ENCODE data around the gene SLC34A1. TPM values are rescaled to one million over a fixed set of nuclear protein-coding genes. Genes with fewer than 3 reads are reported as not detected.

The SLC34A1 gene
- total RNA-seq, 4 donors from 2014 or later = not detected

DNA sequence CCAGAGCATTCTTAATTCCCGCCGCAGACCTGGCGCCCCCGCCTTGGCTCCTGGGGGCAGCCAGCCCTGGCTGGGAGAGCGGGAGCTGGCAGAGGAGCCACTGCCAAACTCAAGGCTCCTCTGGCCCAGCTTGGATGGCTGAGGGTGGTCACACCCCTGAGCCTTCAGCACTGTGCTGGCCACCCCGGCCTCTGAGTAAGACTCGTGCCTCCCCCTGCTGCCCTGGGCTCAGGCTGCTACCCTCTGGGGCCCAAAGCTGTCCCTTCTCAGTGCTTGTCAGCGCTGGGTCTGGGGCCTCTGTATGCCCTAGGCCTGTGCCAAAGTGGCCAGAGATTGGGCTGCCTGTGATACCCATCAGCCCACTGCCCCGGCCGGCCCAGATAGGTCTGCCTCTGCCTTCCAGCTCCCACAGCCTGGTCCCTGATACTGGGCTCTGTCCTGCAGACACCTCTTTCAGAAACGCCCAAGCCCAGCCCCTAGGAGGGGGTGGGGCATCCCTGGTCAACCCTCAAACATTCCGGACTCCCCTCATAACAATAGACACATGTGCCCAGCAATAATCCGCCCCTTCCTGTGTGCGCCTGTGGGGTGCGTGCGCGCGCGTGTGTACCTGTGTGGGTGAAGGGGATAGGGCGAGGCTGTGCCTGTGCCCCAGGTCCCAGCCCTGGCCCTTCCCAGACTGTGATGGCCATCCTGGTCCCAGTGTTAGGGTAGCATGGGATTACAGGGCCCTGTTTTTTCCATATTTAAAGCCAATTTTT lies 58.0 kb downstream of the SLC34A1 start:
- no peak for TF ChIP-seq POLR2A (IDR thresholded peaks at IDR 0.05; ENCODE audit: low read depth)
- TF ChIP-seq EP300 (IDR thresholded peaks at IDR 0.05) = no peak
- no peak for TF ChIP-seq POLR2AphosphoS5 (IDR thresholded peaks at IDR 0.05)
- H3K36me3 ChIP-seq = peaks cover 8 to 46% (median 43%) of the 10 kb centered on the region in 4 donors
- intact Hi-C loops (cut with DNase I) = no loop called here
- H3K4me3 ChIP-seq = no peak overlapping the region
- no peak for DNase-seq (ENCODE audit: extremely low spot score)
- H3K27me3 ChIP-seq = peaks cover 0 to 11% (median 0%) of the 10 kb centered on the region in 4 donors
- WGBS = 90% methylated on average over 18 of the region's 20 CpGs
- H3K27ac ChIP-seq (replicated peaks in 1 of 4) = no peak overlapping the region
- H3K9me3 ChIP-seq = no peaks in the 10 kb centered on the region
- H3K4me1 ChIP-seq = peaks cover 9 to 21% (median 18%) of the 10 kb centered on the region in 4 donors

DNA sequence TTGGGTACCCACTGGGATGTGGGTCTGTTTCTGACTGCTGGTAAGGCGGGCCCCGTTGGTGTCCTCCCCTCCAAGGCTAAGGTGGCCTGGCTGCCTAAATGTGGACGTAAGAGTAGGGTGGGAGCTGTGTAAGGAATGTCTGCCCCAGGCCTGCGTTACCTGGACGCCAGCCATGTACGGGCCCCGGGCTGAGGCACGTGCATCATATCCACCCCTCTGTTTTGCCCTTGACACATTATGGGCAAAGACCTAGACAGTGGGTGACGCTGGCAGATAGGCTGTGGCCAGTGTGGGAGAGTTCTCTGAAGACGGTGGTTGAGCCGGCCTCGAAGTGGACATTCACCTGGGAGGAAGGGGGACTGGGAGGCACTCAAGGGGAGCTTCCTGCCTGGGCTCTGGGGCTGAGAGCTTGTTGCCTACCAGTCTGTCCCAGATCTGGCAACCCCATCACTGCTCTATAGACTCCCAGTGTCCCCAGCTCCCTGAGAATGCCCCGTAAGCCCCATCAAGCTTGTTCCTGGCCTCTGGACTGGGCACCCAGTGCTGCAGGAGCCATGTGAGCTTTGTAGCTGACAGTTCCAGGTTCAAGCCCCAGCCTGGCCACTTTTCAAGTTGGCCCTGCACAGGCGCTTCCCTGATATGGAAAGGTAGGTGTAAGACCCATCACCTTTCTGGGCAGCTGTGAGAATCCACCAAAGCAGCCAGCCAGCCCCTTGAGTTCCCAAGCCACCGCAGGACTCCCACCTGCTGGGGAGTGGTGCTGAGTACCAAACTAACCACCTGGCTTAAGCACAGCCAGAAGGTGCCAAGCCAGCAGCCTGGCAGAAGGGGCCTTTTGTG lies 59.1 kb downstream of the SLC34A1 start:
- WGBS = 86% methylated on average over 8 of the region's 15 CpGs
- no peak for DNase-seq (ENCODE audit: extremely low spot score)
- Histone ChIP-seq H3K27ac (replicated peaks in 1 of 4) (no peak overlapping the region), H3K4me1 (peaks cover 20 to 32% (median 29%) of the 10 kb centered on the region in 4 donors), H3K9me3 (no peaks in the 10 kb centered on the region), H3K27me3 (peaks cover 0 to 22% (median 4%) of the 10 kb centered on the region in 4 donors), H3K4me3 (no peak overlapping the region), H3K36me3 (peaks cover 8 to 35% (median 32%) of the 10 kb centered on the region in 4 donors)
- intact Hi-C loops (cut with DNase I) = no loop called here
- TF ChIP-seq POLR2A (IDR thresholded peaks at IDR 0.05; ENCODE audit: low read depth) (no peak), EP300 (IDR thresholded peaks at IDR 0.05) (no peak), POLR2AphosphoS5 (IDR thresholded peaks at IDR 0.05) (no peak)
- TF ChIP-seq, protein P1, sequence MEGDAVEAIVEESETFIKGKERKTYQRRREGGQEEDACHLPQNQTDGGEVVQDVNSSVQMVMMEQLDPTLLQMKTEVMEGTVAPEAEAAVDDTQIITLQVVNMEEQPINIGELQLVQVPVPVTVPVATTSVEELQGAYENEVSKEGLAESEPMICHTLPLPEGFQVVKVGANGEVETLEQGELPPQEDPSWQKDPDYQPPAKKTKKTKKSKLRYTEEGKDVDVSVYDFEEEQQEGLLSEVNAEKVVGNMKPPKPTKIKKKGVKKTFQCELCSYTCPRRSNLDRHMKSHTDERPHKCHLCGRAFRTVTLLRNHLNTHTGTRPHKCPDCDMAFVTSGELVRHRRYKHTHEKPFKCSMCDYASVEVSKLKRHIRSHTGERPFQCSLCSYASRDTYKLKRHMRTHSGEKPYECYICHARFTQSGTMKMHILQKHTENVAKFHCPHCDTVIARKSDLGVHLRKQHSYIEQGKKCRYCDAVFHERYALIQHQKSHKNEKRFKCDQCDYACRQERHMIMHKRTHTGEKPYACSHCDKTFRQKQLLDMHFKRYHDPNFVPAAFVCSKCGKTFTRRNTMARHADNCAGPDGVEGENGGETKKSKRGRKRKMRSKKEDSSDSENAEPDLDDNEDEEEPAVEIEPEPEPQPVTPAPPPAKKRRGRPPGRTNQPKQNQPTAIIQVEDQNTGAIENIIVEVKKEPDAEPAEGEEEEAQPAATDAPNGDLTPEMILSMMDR (IDR thresholded peaks at IDR 0.05) = no peak

DNA sequence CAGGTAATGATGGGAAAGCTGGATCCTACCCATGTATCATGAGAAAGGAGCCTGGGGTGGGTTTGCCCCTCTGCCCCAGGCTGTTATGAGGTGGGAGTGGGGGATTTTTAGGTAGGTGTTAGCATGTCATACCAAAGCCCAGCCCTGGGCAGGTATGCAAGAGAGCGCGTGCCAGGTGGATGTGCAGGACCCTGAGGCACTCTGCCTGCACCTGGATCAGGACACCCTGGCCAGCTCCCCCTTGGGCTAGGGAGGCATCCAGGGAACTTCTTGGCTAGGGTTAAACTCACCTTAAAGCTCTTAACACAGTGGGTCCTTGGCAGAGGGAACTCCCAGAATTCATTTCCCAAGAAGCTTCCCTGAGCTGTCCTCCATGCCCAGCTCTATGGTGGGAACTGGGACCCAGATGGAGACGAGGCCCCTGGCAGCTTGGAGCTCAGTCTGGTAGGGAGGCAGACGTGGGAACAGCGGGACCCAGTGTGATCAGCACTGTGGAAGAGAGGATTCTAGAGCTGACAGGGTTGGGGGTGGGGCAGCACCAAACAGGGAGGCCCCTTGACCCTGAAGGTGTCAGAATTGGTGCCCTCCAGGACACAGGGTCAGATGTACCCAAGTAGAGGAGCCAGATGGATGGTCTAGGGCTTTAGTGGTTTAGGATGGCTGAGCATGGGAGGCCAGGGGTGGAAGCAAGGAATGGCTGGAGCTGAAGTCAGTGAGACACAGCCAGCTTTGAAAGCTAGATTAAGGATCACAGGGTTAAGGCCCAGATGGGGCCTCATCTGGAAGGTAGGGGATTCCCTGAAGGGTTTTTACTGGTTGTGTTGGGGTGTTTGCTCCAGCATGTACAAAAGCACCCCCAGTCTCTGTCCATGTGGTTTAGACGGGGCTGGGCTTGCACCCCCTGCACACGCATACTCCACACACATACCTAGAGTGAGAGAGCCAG lies 60.1 kb downstream of the SLC34A1 start:
- Histone ChIP-seq H3K27ac (replicated peaks in 1 of 4) (no peak overlapping the region), H3K4me3 (no peak overlapping the region), H3K4me1 (peaks cover 22 to 32% (median 29%) of the 10 kb centered on the region in 4 donors), H3K27me3 (peaks cover 0 to 32% (median 4%) of the 10 kb centered on the region in 4 donors), H3K36me3 (peaks cover 8 to 29% (median 26%) of the 10 kb centered on the region in 4 donors), H3K9me3 (no peaks in the 10 kb centered on the region)
- TF ChIP-seq EP300 (IDR thresholded peaks at IDR 0.05) = no peak
- no peak for TF ChIP-seq POLR2AphosphoS5 (IDR thresholded peaks at IDR 0.05)
- TF ChIP-seq, protein P1 (IDR thresholded peaks at IDR 0.05) = no peak
- no peak for TF ChIP-seq POLR2A (IDR thresholded peaks at IDR 0.05; ENCODE audit: low read depth)
- 71% methylated on average over 1 of the region's 7 CpGs for WGBS
- intact Hi-C loops (cut with DNase I) = no loop called here
- DNase-seq (ENCODE audit: extremely low spot score) = no peak

DNA sequence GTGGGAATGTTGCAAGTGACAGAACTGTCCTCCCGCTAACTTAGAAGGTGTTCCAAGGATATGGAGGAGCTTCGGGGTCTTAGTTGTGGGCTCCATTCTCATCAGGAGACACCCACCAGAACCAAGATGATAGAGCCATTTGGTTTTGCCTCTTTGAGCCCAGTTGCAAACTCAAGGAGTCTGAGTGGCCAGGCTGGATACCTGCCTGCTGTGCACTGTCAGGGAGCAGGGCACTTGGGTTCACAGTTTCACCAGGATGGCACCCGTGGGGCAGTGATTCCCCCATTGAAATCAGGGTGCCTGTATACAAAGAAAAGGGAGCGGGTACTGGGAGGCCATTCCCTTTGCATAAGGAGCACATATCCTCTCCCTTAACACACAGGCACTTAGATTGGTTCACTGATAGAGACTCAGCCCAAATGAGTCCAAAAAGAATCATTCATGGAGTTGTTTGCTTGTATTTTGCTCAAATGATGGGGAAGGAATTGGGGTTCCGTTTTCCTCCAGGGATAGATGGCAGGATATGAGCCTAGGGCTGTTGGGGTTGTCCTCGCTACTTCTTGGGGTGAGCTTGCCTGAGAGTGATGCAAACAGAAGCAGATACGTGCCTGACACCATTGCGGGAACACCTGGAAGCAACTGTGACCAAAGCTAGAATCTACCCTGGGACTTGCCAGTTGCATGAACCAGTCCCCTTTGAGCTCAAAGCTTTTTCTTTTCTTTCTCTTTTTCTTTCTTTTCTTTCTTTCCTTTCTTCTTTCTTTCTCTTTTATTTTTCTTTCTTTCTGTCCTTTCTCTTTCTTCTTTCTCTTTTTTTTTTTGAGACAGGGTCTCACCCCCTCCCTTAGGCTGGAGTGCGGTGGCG lies 61.0 kb downstream of the SLC34A1 start:
- WGBS = 48% methylated on average over 7 of the region's 10 CpGs
- peaks cover 8 to 26% (median 20%) of the 10 kb centered on the region in 4 donors for H3K36me3 ChIP-seq
- no peak overlapping the region for H3K4me3 ChIP-seq
- H3K9me3 ChIP-seq = no peaks in the 10 kb centered on the region
- TF ChIP-seq EP300 (IDR thresholded peaks at IDR 0.05) (no peak), POLR2AphosphoS5 (IDR thresholded peaks at IDR 0.05) (no peak)
- DNase-seq (ENCODE audit: extremely low spot score) = no peak
- peaks cover 22 to 32% (median 29%) of the 10 kb centered on the region in 4 donors for H3K4me1 ChIP-seq
- intact Hi-C loops (cut with DNase I) = no loop called here
- H3K27ac ChIP-seq (replicated peaks in 1 of 4) = no peak overlapping the region
- H3K27me3 ChIP-seq = peaks cover 0 to 41% (median 8%) of the 10 kb centered on the region in 4 donors

DNA sequence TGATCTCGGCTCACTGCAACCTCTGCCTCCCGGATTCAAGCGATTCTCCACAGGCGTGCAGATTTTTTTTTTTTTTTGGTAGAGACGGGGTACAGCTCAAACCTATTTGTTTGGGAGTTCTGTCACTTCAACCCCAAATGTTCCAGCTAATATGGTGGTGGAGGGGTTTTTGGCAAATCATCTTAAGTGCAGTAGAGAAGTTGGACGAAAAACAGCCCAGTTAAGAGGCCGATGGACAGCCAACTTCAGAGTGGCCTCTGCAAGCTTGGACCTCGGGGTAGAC lies 61.6 kb downstream of the SLC34A1 start:
- Histone ChIP-seq H3K4me3 (peak overlapping the region; percentile 60 to 67 (median 65)), H3K27ac (replicated peaks in 1 of 4) (no peak overlapping the region), H3K27me3 (peaks cover 0 to 47% (median 9%) of the 10 kb centered on the region in 4 donors), H3K36me3 (peaks cover 4 to 20% (median 14%) of the 10 kb centered on the region in 4 donors), H3K9me3 (no peaks in the 10 kb centered on the region), H3K4me1 (peaks cover 22 to 32% (median 29%) of the 10 kb centered on the region in 4 donors)
- 8% methylated on average over 8 of the region's 8 CpGs for WGBS
- TF ChIP-seq, protein P1 (IDR thresholded peaks at IDR 0.05) = no peak
- TF ChIP-seq POLR2A (IDR thresholded peaks at IDR 0.05; ENCODE audit: low read depth) (no peak), POLR2AphosphoS5 (IDR thresholded peaks at IDR 0.05) (no peak), EP300 (IDR thresholded peaks at IDR 0.05) (no peak)
- DNase-seq (ENCODE audit: extremely low spot score) = no peak
- intact Hi-C loops (cut with DNase I) = no loop called here

Data from esophagus muscularis mucosa (tissue), 4 donors.